ENCODE data around the gene PHF23. TPM values are rescaled to one million over a fixed set of nuclear protein-coding genes. Genes with fewer than 3 reads are reported as not detected.

Gene PHF23

DNA sequence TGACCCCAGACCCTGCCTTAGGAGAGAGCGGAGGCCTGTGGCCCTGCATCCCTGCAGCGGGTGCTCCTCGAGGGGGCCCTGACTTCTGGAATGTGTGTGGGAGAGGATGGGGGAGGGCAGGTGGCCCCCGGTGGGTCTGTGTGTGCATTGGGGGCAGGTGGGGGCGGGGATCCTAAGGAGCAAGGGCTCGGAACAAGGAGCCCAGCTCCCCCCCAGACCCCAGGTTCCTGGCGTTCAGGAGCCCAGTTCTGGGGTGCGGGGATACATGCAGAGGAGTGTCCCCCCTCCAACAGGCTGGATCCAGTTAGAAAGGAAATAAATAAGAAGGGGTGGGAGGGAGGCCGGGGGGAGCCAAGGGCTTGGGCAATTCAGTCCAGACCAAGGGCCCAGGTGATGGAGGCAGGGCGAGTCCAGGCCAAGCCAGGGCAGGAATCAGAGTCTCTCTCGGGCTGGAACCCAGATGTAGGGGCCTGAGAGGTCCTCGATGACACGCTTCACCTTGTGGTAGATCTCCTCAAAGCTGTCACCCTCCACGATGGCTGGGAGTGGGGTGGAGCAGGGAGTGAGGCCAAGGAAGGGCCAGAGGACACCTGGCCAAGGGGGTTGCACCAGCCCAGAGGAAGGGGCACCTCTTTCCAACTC lies 48.9 kb downstream of the PHF23 start:
- Histone ChIP-seq H3K79me2 (ENCODE audit: control insufficient read depth, insufficient read depth, low read length) (no peaks in the 10 kb centered on the region), H3K18ac (ENCODE audit: low read length) (no peak overlapping the region), H3K56ac (ENCODE audit: low read length) (no peak overlapping the region), H3K9ac (ENCODE audit: low read length) (no peak overlapping the region), H3K4me2 (ENCODE audit: low read length) (no peak overlapping the region), H3K23ac (ENCODE audit: low read length) (no peak overlapping the region), H3K27ac (ENCODE audit: low read depth, low read length) (no peak overlapping the region), H4K8ac (ENCODE audit: low read depth, low read length) (no peak overlapping the region), H2BK15ac (replicated peaks; ENCODE audit: low read depth) (no peak overlapping the region), H4K5ac (ENCODE audit: low read length) (no peak overlapping the region), H2BK5ac (ENCODE audit: low read length) (no peak overlapping the region), H3K4ac (ENCODE audit: low read depth, low read length) (no peak overlapping the region), H3K79me1 (ENCODE audit: low read length) (no peaks in the 10 kb centered on the region), H3K36me3 (ENCODE audit: control insufficient read depth, insufficient read depth, low read length) (peaks cover 2% of the 10 kb centered on the region), H3K4me1 (ENCODE audit: control insufficient read depth, low read depth, low read length) (no peaks in the 10 kb centered on the region), H3K27me3 (ENCODE audit: insufficient read depth, low read length, poor library complexity) (no peaks in the 10 kb centered on the region), H2AK5ac (ENCODE audit: low read length) (no peak overlapping the region), H3K4me3 (ENCODE audit: low read length) (no peak overlapping the region), H2BK120ac (ENCODE audit: low read depth, low read length) (no peak overlapping the region)
- no peak for DNase-seq
- no CpG with 5 or more reads among the region's 14 CpGs for WGBS (ENCODE audit: extremely low coverage, insufficient coverage, low lambda C conversion rate)

DNA sequence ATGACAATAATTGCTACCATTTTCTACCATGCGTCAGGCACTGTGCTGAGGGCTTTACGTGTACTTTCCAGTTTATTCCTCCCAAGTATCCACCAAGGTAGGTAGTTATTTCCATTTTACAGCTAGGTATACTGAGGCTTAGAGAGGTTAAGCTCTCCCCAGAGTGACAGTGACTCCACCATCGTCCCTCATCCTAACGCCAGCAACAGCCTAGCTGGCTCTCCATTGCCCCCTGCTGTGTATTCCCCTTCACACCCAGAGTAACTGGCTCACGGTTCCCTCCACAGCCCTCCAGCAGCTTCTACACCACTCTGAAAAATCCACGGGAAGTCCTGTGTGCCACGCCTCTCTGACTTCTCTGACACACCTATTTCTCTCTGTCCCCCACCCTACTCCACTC lies 53.0 kb downstream of the PHF23 start:
- no peak overlapping the region for H3K9ac ChIP-seq (ENCODE audit: low read length)
- H3K4me2 ChIP-seq (ENCODE audit: low read length), result no peak overlapping the region
- DNase-seq, result peak; percentile 57
- WGBS (ENCODE audit: extremely low coverage, insufficient coverage, low lambda C conversion rate), result no CpG with 5 or more reads among the region's 7 CpGs
- H3K4me3 ChIP-seq (ENCODE audit: low read length), result no peak overlapping the region
- H2BK15ac ChIP-seq (replicated peaks; ENCODE audit: low read depth), result no peak overlapping the region
- H2BK120ac ChIP-seq (ENCODE audit: low read depth, low read length), result no peak overlapping the region
- H3K79me2 ChIP-seq (ENCODE audit: control insufficient read depth, insufficient read depth, low read length), result no peaks in the 10 kb centered on the region
- no peak overlapping the region for H3K4ac ChIP-seq (ENCODE audit: low read depth, low read length)
- no peaks in the 10 kb centered on the region for H3K4me1 ChIP-seq (ENCODE audit: control insufficient read depth, low read depth, low read length)
- H4K5ac ChIP-seq (ENCODE audit: low read length), result no peak overlapping the region
- no peak overlapping the region for H2BK5ac ChIP-seq (ENCODE audit: low read length)
- no peaks in the 10 kb centered on the region for H3K27me3 ChIP-seq (ENCODE audit: insufficient read depth, low read length, poor library complexity)
- no peak overlapping the region for H3K27ac ChIP-seq (ENCODE audit: low read depth, low read length)
- H4K8ac ChIP-seq (ENCODE audit: low read depth, low read length), result no peak overlapping the region
- no peak overlapping the region for H3K18ac ChIP-seq (ENCODE audit: low read length)
- no peak overlapping the region for H3K23ac ChIP-seq (ENCODE audit: low read length)
- no peaks in the 10 kb centered on the region for H3K79me1 ChIP-seq (ENCODE audit: low read length)
- no peak overlapping the region for H2AK5ac ChIP-seq (ENCODE audit: low read length)
- H3K56ac ChIP-seq (ENCODE audit: low read length), result no peak overlapping the region
- no peaks in the 10 kb centered on the region for H3K36me3 ChIP-seq (ENCODE audit: control insufficient read depth, insufficient read depth, low read length)

Small RNA genes lying within 50 kb of the gene (small RNA-seq; reads per million reads assigned to genes)
- gene AC120057.4 (ENCODE audit: insufficient read depth) (not detected), gene MIR324 (ENCODE audit: insufficient read depth) (89.9 reads per million, percentile 96 among the genes with 10 or more reads in this experiment), gene RF00019 (ENCODE audit: insufficient read depth) (not detected)
